Measurements from ENCODE around the gene AK4.

GRCh38 chr1:65119951-65120350, 28.1 kb upstream of the AK4 start:
- TF ChIP-seq, protein P1, sequence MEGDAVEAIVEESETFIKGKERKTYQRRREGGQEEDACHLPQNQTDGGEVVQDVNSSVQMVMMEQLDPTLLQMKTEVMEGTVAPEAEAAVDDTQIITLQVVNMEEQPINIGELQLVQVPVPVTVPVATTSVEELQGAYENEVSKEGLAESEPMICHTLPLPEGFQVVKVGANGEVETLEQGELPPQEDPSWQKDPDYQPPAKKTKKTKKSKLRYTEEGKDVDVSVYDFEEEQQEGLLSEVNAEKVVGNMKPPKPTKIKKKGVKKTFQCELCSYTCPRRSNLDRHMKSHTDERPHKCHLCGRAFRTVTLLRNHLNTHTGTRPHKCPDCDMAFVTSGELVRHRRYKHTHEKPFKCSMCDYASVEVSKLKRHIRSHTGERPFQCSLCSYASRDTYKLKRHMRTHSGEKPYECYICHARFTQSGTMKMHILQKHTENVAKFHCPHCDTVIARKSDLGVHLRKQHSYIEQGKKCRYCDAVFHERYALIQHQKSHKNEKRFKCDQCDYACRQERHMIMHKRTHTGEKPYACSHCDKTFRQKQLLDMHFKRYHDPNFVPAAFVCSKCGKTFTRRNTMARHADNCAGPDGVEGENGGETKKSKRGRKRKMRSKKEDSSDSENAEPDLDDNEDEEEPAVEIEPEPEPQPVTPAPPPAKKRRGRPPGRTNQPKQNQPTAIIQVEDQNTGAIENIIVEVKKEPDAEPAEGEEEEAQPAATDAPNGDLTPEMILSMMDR (optimal IDR thresholded peaks at IDR 0.05 in 1 of 3, IDR thresholded peaks at IDR 0.05 in 1 of 3, conservative IDR thresholded peaks at IDR 0.05 in 1 of 3; ENCODE audit: extremely low read depth in 1 of 3, insufficient read depth in 2 of 3, low read length in 3 of 3), result no peak
- no peak for TF ChIP-seq EZH2 (IDR thresholded peaks at IDR 0.05; ENCODE audit: low read length)

Measured in keratinocyte (primary cell).